ENCODE measurements around the gene DBNDD2. TPM values are rescaled to one million over a fixed set of nuclear protein-coding genes. Genes with fewer than 3 reads are reported as not detected.

Gene DBNDD2
- total RNA-seq (2014; rRNA removed; shearing (Covaris generic); ENCODE audit: low replicate concordance) = 2.5 and 21.5 TPM in 2 replicates

DNA sequence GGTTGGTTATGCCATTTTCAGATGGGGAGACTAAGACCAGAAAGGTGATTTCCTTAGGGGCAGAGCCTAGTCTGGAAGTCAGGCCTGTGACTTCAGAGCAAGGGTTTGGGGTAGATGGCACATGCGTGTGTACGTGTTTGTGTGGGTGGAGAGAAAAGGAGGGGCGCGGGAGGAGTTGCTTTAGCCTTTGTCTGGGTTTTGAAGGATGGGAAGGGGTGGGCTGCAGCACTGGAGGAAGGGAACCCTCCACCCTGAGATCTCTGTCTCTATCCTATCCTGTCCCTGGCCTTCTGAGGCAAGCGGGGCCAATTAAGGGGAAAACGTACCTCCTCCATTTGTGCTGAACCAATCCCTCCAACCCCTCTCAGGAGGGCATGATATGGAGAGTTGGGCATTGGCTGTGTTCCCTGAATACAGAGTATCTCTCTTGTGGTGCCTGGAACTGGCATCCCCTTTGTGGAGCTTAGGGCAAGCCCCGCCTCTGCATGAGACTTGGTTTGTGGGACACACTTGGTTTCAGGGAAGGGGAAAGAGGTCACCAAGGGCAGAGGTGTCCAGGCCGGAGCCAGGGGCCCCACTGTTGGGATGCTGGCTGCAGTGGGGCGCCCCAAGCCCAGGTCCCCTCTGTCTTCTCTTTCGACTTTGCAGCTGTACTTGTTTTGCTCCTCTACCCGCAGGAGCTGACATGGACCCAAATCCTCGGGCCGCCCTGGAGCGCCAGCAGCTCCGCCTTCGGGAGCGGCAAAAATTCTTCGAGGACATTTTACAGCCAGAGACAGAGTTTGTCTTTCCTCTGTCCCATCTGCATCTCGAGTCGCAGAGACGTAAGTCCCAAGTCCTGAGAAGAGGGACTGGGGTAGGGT, at the start of gene DBNDD2:
Gene DBNDD2 (plus strand): TSS at position 507 of the 863 bp plus-strand sequence. CDS start 179 bp downstream, at position 686.
- in situ Hi-C loops (cut with HindIII; ENCODE audit: low pct_unique_long_range_greater_than_20kb, low sequenced_read_pairs) = no loop called here
- no peak for DNase-seq (ENCODE audit: low read depth)

- in situ Hi-C loops (cut with HindIII; ENCODE audit: low pct_unique_long_range_greater_than_20kb, low sequenced_read_pairs) = no loop called here
- no peak for DNase-seq (ENCODE audit: low read depth)
These were observed 49.1 kb upstream of the DBNDD2 start for GRCh38 chr20:45359069-45359405.

DNA sequence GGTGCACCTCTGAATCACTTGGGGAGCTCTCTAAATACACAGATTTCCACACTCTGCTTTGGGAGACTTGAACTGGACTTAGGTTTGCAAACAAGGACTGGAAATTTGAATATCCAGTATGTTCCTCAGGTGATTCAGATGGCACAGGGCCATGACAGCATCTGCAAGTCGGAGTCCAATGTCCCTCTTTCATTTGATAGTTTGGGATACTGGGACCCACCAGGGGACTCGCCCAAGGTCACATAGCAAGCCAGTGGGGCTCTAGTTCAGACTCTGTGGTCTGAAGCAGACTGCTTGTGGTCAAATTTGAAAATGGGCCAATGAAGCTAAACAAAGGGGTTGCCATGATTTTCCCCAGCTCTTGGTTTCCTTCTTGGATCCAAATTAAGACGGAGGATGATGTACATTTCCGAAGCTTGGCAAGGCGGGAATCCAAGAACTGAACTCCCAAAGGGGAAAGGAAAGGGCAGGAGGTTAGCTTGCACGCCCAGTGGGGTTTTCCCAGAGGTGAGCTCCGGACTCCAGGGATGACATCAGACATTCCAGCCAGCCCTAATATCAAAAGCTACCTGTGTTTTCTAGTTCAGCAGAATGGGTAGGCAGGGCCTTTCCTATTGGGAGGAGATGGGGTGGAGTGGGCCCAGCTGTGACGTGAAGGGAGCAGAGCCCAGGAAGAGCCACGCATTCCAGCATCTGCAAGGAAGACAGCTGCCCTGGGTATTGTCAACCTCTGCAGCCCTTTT, 48.5 kb upstream of the DBNDD2 start:
- in situ Hi-C loops (cut with HindIII; ENCODE audit: low pct_unique_long_range_greater_than_20kb, low sequenced_read_pairs) = no loop called here
- DNase-seq (ENCODE audit: low read depth) = peak; percentile 60

DNA sequence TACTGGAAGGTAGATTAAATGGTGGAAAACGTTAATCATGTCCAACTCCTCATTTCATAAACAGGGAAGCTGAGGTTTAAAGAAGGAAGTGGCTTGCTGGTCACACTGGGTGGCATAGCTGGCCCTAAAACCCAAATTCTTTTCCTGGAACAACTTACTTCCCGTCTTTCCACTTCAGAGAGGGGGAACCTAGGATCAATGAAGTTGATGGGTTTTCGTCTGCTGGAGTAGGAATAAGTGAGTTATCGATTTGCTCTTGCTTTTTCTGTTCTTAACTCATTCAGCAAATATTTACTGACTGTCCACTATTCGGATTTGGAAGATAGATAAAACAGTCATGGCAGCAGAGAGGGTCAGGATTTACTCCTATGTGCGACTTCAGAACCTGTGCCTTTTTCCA, 46.3 kb upstream of the DBNDD2 start:
- in situ Hi-C loops (cut with HindIII; ENCODE audit: low pct_unique_long_range_greater_than_20kb, low sequenced_read_pairs) = no loop called here
- DNase-seq (ENCODE audit: low read depth) = no peak

GRCh38 chr20:45362804-45363610, 45.1 kb upstream of the DBNDD2 start, which contains the start of gene SYS1:
SYS1 (plus strand) TSS chr20:45363156; CDS start chr20:45363532, 376 bp downstream.
- in situ Hi-C loops (cut with HindIII; ENCODE audit: low pct_unique_long_range_greater_than_20kb, low sequenced_read_pairs) = no loop called here
- peak; percentile 99 for DNase-seq (ENCODE audit: low read depth)

- DNase-seq (ENCODE audit: low read depth) = no peak
These were observed 44.2 kb upstream of the DBNDD2 start for GRCh38 chr20:45363611-45364492.

DNA sequence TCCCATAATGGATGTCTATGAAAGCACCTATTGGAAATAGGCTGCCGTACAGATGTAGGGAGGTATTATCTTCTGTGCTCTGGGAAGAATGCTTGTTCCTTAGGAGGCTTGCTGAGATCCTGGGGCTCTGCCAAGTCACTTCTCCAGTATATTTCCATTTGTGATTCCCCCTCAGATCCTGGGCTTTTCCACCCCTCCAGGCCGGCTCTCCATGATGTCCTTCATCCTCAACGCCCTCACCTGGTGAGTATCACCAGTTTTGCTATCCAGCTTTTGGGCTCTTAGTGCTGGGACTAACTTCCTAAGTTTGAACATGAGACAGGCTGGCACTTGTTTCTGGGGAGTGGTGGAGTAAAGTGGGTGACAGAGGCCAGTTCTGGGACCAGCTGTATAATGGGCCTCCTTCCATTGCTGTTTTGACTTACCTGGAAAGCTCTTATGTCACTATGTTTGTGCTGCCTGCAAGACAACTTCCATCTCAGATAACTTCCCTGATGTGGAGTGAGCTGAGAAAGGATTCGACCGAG, 42.6 kb upstream of the DBNDD2 start:
- in situ Hi-C loops (cut with HindIII; ENCODE audit: low pct_unique_long_range_greater_than_20kb, low sequenced_read_pairs) = no loop called here
- no peak for DNase-seq (ENCODE audit: low read depth)

More at GRCh38 chr20:45363611-45364492, 44.2 kb upstream of the DBNDD2 start:
- in situ Hi-C loops (cut with HindIII; ENCODE audit: low pct_unique_long_range_greater_than_20kb, low sequenced_read_pairs) = no loop called here

DNA sequence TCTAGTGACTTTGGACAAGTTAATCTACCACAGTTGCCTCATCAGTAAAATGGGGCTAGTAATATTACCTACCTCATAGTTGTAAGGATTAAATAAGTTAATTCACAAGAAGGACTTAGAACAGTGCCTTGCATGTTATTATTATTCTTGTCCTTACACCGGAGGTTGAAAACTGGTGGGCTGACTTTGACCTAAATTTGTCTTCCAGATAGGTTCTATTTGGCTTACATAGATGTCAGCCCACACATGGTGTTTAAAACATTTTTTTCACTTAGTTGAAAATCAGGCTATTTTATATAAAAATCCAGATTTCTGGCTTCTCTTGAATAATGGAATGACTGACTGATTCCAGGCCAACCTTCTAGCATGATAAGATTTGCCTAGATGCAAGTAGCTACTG, 41.9 kb upstream of the DBNDD2 start:
- in situ Hi-C loops (cut with HindIII; ENCODE audit: low pct_unique_long_range_greater_than_20kb, low sequenced_read_pairs) = no loop called here
- DNase-seq (ENCODE audit: low read depth) = no peak

GRCh38 chr20:45366631-45367030, 41.5 kb upstream of the DBNDD2 start:
- no peak for DNase-seq (ENCODE audit: low read depth)
- in situ Hi-C loops (cut with HindIII; ENCODE audit: low pct_unique_long_range_greater_than_20kb, low sequenced_read_pairs) = no loop called here

DNA sequence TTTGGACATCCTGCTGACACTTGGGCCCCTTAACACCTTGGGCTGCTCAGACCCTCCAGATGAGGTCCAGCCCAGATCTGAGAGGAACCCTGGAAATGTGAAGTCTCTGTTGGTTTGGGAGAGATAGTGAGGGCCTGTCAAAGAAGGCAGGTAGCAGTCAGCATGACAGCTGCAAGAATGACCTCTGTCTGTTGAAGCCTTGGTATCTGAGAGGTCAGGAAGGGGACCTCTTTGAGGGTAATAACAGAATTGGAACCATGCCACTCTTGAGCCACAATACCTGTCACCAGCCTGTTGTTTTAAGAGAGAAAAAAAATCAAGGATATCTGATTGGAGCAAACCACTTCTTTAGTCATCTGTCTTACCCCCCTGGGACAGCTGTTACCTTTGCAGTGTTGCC, 41.0 kb upstream of the DBNDD2 start:
- in situ Hi-C loops (cut with HindIII; ENCODE audit: low pct_unique_long_range_greater_than_20kb, low sequenced_read_pairs) = no loop called here
- DNase-seq (ENCODE audit: low read depth) = no peak

- DNase-seq (ENCODE audit: low read depth) = no peak
- in situ Hi-C loops (cut with HindIII; ENCODE audit: low pct_unique_long_range_greater_than_20kb, low sequenced_read_pairs) = no loop called here
These were observed 39.7 kb upstream of the DBNDD2 start for GRCh38 chr20:45368221-45368980.

GRCh38 chr20:45370571-45371160, 37.4 kb upstream of the DBNDD2 start:
- no peak for DNase-seq (ENCODE audit: low read depth)
- in situ Hi-C loops (cut with HindIII; ENCODE audit: low pct_unique_long_range_greater_than_20kb, low sequenced_read_pairs) = no loop called here

DNA sequence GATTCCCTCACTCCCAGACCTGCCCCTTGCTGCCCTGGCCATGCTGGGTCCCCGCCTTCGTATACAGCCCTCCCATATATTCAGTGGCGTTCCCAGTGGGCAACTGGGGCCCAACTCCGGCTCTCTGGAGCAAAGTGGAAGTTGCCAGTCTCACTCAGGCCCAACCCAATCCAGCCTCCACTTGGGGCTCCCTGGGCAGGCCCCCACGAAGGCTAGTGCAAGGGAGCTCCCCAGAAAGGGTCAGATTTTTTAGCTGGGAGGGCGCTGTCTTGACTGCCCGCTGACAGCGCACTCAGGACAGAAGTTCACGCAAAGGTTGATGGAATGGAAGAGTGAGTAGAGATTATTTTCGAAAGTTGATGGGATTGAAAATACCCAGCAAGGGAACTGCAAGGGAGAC, 35.8 kb upstream of the DBNDD2 start:
- DNase-seq (ENCODE audit: low read depth) = no peak
- in situ Hi-C loops (cut with HindIII; ENCODE audit: low pct_unique_long_range_greater_than_20kb, low sequenced_read_pairs) = no loop called here

- in situ Hi-C loops (cut with HindIII; ENCODE audit: low pct_unique_long_range_greater_than_20kb, low sequenced_read_pairs) = no loop called here
These were observed 35.3 kb upstream of the DBNDD2 start for GRCh38 chr20:45372646-45373352.

GRCh38 chr20:45373353-45374100, 34.6 kb upstream of the DBNDD2 start:
- in situ Hi-C loops (cut with HindIII; ENCODE audit: low pct_unique_long_range_greater_than_20kb, low sequenced_read_pairs) = no loop called here
- peak; percentile 75 for DNase-seq (ENCODE audit: low read depth)

More at GRCh38 chr20:45372646-45373352, 35.3 kb upstream of the DBNDD2 start:
- DNase-seq (ENCODE audit: low read depth) = no peak

All from Caki2 (cell line).